Effector CD4-positive, alpha-beta T cell (primary cell): ENCODE data around the gene TTLL12.

Experiments used
- DNase-seq: peaks from one replicate; pipeline ENCODE4 v3.0.0-alpha.2; 2020

Gene TTLL12

GRCh38 chr22:43213051-43213450 lies 26.1 kb upstream of the TTLL12 start:
- no peak for DNase-seq

GRCh38 chr22:43212434-43212952 lies 25.6 kb upstream of the TTLL12 start:
- DNase-seq = no peak

- no peak for DNase-seq
Observed at GRCh38 chr22:43211941-43212433, 25.1 kb upstream of the TTLL12 start.

GRCh38 chr22:43210631-43211515 lies 23.9 kb upstream of the TTLL12 start:
- DNase-seq = no peak

GRCh38 chr22:43209971-43210370 lies 23.0 kb upstream of the TTLL12 start:
- DNase-seq = no peak

- no peak for DNase-seq
Observed at GRCh38 chr22:43209523-43209890, 22.6 kb upstream of the TTLL12 start.

- DNase-seq = no peak
Observed at GRCh38 chr22:43208703-43209522, 22.0 kb upstream of the TTLL12 start.

- no peak for DNase-seq
Observed at GRCh38 chr22:43207849-43208702, 21.1 kb upstream of the TTLL12 start.

GRCh38 chr22:43207386-43207785 lies 20.5 kb upstream of the TTLL12 start:
- no peak for DNase-seq

GRCh38 chr22:43206509-43207161 lies 19.7 kb upstream of the TTLL12 start:
- no peak for DNase-seq

GRCh38 chr22:43205748-43206508 lies 19.0 kb upstream of the TTLL12 start:
- no peak for DNase-seq

- no peak for DNase-seq
Observed at GRCh38 chr22:43205261-43205691, 18.3 kb upstream of the TTLL12 start.

- no peak for DNase-seq
Observed at GRCh38 chr22:43203471-43203981, 16.6 kb upstream of the TTLL12 start.

- no peak for DNase-seq
Observed at GRCh38 chr22:43202756-43203410, 15.9 kb upstream of the TTLL12 start.

- DNase-seq = no peak
Observed at GRCh38 chr22:43202326-43202725, 15.4 kb upstream of the TTLL12 start.

GRCh38 chr22:43201486-43202219 lies 14.7 kb upstream of the TTLL12 start:
- DNase-seq = no peak

- no peak for DNase-seq
Observed at GRCh38 chr22:43200555-43200954, 13.6 kb upstream of the TTLL12 start.

- no peak for DNase-seq
Observed at GRCh38 chr22:43200031-43200430, 13.1 kb upstream of the TTLL12 start.

GRCh38 chr22:43199541-43199940 lies 12.6 kb upstream of the TTLL12 start:
- no peak for DNase-seq

GRCh38 chr22:43198936-43199335 lies 12.0 kb upstream of the TTLL12 start:
- DNase-seq = no peak
